IMR-90 (cell line): ENCODE results near the gene IFI35. TPM values are rescaled to one million over a fixed set of nuclear protein-coding genes. Genes with fewer than 3 reads are reported as not detected.

Experiments used
- ATAC-seq: fragments of 200-7000 bp; cut with Tn5 transposase; 2 replicates; pipeline ENCODE4 v1.9.1; 2020; ENCODE audit warnings: low read depth, mild to moderate bottlenecking, moderate library complexity
- BruUV-seq: library from RNA; stranded (reverse); fragments of 400-500 nt; replicated peaks from 2 replicates; lab custom pipeline; 2021; lab: Mats Ljungman, UMichigan
- CTCF ChIA-PET: fragments of 300-600 bp; formaldehyde crosslinking; extraction: SDS; loops from one replicate; lab custom pipeline; 2021; ENCODE audit warnings: antibody characterized with exemption; lab: Yijun Ruan, JAX
- POLR2A ChIA-PET: fragments of 300-600 bp; sonication (Branson Sonifier 250); formaldehyde crosslinking; loops from one replicate; lab custom pipeline; 2022; ENCODE audit warnings: antibody characterized with exemption; ENCODE audit not compliant: unreplicated experiment; lab: Charles Lee
- DNase-seq: peaks from one replicate; pipeline ENCODE4 v3.0.0; 2013
- H2AFZ ChIP-seq: replicated peaks from 2 replicates; pipeline ENCODE3; 2013; ENCODE audit warnings: low read length, mild to moderate bottlenecking; ENCODE audit not compliant: poor library complexity
- H2AK5ac ChIP-seq: 2 replicates; pipeline ENCODE4 v1.6.1; 2013; ENCODE audit warnings: low read depth, low read length, inconsistent platforms
- H2AK9ac ChIP-seq: replicated peaks from 2 replicates; pipeline ENCODE3; 2013; ENCODE audit warnings: mild to moderate bottlenecking, low read depth, low read length, moderate library complexity; ENCODE audit not compliant: poor library complexity
- H2BK120ac ChIP-seq: 2 replicates; pipeline ENCODE4 v1.6.1; 2013; ENCODE audit warnings: low read depth, low read length, inconsistent platforms
- H2BK15ac ChIP-seq: 3 replicates; pipeline ENCODE4 v1.6.1; 2013; ENCODE audit warnings: low read depth, low read length, inconsistent platforms
- H2BK20ac ChIP-seq: 2 replicates; pipeline ENCODE4 v1.6.1; 2013; ENCODE audit warnings: low read depth, mild to moderate bottlenecking, inconsistent platforms, low read length, moderate library complexity
- H2BK5ac ChIP-seq: 2 replicates; pipeline ENCODE4 v1.6.1; 2013; ENCODE audit warnings: mild to moderate bottlenecking, low read depth, low read length, inconsistent platforms; ENCODE audit not compliant: poor library complexity, severe bottlenecking
- H3K14ac ChIP-seq: replicated peaks from 2 replicates; pipeline ENCODE4 v1.6.1; 2013; ENCODE audit warnings: low read depth, low read length, inconsistent platforms
- H3K18ac ChIP-seq: 2 replicates; pipeline ENCODE4 v1.6.1; 2013; ENCODE audit warnings: low read depth, low read length, control low read depth
- H3K23ac ChIP-seq: 2 replicates; pipeline ENCODE4 v1.6.1; 2013; ENCODE audit warnings: low read depth, low read length, inconsistent platforms
- H3K27ac ChIP-seq: 2 replicates; pipeline ENCODE4 v1.5.1; 2013; ENCODE audit warnings: mild to moderate bottlenecking, control low read depth, low read length; ENCODE audit not compliant: insufficient read depth
- H3K27me3 ChIP-seq: 2 replicates; pipeline ENCODE4 v1.6.1; 2013; ENCODE audit warnings: low read length; ENCODE audit not compliant: control insufficient read depth, insufficient read depth
- H3K36me3 ChIP-seq: 2 replicates; pipeline ENCODE4 v1.6.1; 2013; ENCODE audit warnings: low read length, mixed read lengths; ENCODE audit not compliant: control insufficient read depth, insufficient read depth
- H3K4ac ChIP-seq: 2 replicates; pipeline ENCODE4 v1.6.1; 2013; ENCODE audit warnings: low read depth, low read length, inconsistent platforms
- H3K4me1 ChIP-seq: 2 replicates; pipeline ENCODE4 v1.6.1; 2013; ENCODE audit warnings: low read length, mixed read lengths; ENCODE audit not compliant: control insufficient read depth, insufficient read depth
- H3K4me2 ChIP-seq: 2 replicates; pipeline ENCODE4 v1.6.1; 2013; ENCODE audit warnings: low read depth, mild to moderate bottlenecking, control low read depth, low read length, moderate library complexity
- H3K4me3 ChIP-seq: 2 replicates; pipeline ENCODE4 v1.5.1; 2013; ENCODE audit warnings: low read depth, mild to moderate bottlenecking, control low read depth, low read length, moderate library complexity; ENCODE audit not compliant: insufficient read depth
- H3K56ac ChIP-seq: 2 replicates; pipeline ENCODE4 v1.6.1; 2013; ENCODE audit warnings: low read length, inconsistent platforms; ENCODE audit not compliant: insufficient read depth; ENCODE audit errors: extremely low read depth
- H3K79me1 ChIP-seq, 2 experiments: 2 replicates each; pipeline ENCODE4 v1.6.1; 2013; ENCODE audit warnings: low read length in 2 of 2, inconsistent platforms in 1 of 2, low read depth in 1 of 2
- H3K9ac ChIP-seq: 2 replicates; pipeline ENCODE4 v1.6.1; 2013; ENCODE audit warnings: low read depth, low read length, control low read depth
- H3K9me1 ChIP-seq: 2 replicates; pipeline ENCODE4 v1.6.1; 2013; ENCODE audit warnings: low read length, inconsistent platforms; ENCODE audit not compliant: insufficient read depth
- H3K9me3 ChIP-seq: 2 replicates; pipeline ENCODE4 v1.6.1; 2013; ENCODE audit warnings: low read length; ENCODE audit not compliant: control insufficient read depth, insufficient read depth
- H4K20me1 ChIP-seq: 2 replicates; pipeline ENCODE4 v1.6.1; 2013; ENCODE audit warnings: low read length, inconsistent platforms; ENCODE audit not compliant: insufficient read depth
- H4K5ac ChIP-seq: 2 replicates; pipeline ENCODE4 v1.6.1; 2013; ENCODE audit warnings: mild to moderate bottlenecking, low read depth, low read length, control low read depth
- H4K8ac ChIP-seq, 2 experiments: 2 replicates each; pipeline ENCODE4 v1.6.1; 2013; ENCODE audit warnings: low read depth in 2 of 2, low read length in 2 of 2, control low read depth in 1 of 2, inconsistent platforms in 1 of 2
- H4K91ac ChIP-seq: 2 replicates; pipeline ENCODE4 v1.6.1; 2013; ENCODE audit warnings: low read depth, low read length, inconsistent platforms; ENCODE audit not compliant: insufficient read depth
- CEBPB ChIP-seq: IDR thresholded peaks from 2 replicates; pipeline ENCODE4 v1.6.1; 2012; ENCODE audit warnings: low read depth, low read length, improper control_type of control experiment
- FOS ChIP-seq: fragments of 150-350 bp; IDR thresholded peaks from 2 replicates; pipeline ENCODE4 v1.6.1; 2016; ENCODE audit warnings: low read depth, low read length
- RAD21 ChIP-seq: IDR thresholded peaks from 2 replicates; pipeline ENCODE4 v1.6.1; 2012; ENCODE audit warnings: low read length, improper control_type of control experiment
- RCOR1 ChIP-seq: IDR thresholded peaks from 2 replicates; pipeline ENCODE4 v1.6.1; 2012; ENCODE audit warnings: mild to moderate bottlenecking, low read length, improper control_type of control experiment; ENCODE audit not compliant: insufficient replicate concordance
- RFX5 ChIP-seq: IDR thresholded peaks from 2 replicates; pipeline ENCODE4 v1.8.0; 2012; ENCODE audit warnings: low read depth, mild to moderate bottlenecking, low read length, moderate library complexity
- WGBS, 2 experiments: methylation state at CpG; one replicate each; pipeline versions ENCODE4 v1.1.5 to v1.1.7; 2013; ENCODE audit warnings: missing lambda C conversion rate in 2 of 2; ENCODE audit not compliant: insufficient read length in 1 of 2; ENCODE audit errors: extremely low coverage in 2 of 2; 5-methylcytosine and 5-hydroxymethylcytosine counted together
- dilution Hi-C: fragments of 300-500 bp; cut with HindIII; formaldehyde crosslinking; loops from one replicate; pipeline ENCODE4 v1.14.3; 2018; ENCODE audit warnings: low sequenced_read_pairs; ENCODE audit not compliant: unreplicated experiment
- in situ Hi-C: fragments of 300-500 bp; cut with MboI; formaldehyde crosslinking; loops from 3 replicates; pipeline ENCODE4 v1.14.3; 2019; ENCODE audit warnings: low sequenced_read_pairs, inconsistent platforms, mixed read lengths
- intact Hi-C: fragments of 100-400 bp; cut with micrococcal nuclease; formaldehyde crosslinking; loops from 2 replicates; pipeline ENCODE4 v1.10.0; 2022
- polyA plus RNA-seq, 3 experiments: library from polyadenylated mRNA; depleted of rRNA; stranded (reverse); fragments of >200 nt; gene quantifications; 2 replicates each; pipeline ENCODE4 v1.2.3, GENCODE V29; 2012; ENCODE audit warnings: low replicate concordance in 1 of 3
- total RNA-seq: library from RNA; depleted of rRNA; stranded (reverse); fragments of >200 nt; gene quantifications from 2 replicates; pipeline ENCODE4 v1.2.3, GENCODE V29; 2012
- TF ChIP-seq, protein P1 (sequence below): fragments of 150-350 bp; IDR thresholded peaks from 2 replicates; pipeline ENCODE4 v1.6.1; 2017; ENCODE audit warnings: mild to moderate bottlenecking, antibody characterized with exemption, low read length, low read depth

Gene IFI35
- total and polyA plus RNA-seq, 2 of the 4 experiments (the other 2 are of a cell fraction), result 15.8 to 17.0 TPM

DNA sequence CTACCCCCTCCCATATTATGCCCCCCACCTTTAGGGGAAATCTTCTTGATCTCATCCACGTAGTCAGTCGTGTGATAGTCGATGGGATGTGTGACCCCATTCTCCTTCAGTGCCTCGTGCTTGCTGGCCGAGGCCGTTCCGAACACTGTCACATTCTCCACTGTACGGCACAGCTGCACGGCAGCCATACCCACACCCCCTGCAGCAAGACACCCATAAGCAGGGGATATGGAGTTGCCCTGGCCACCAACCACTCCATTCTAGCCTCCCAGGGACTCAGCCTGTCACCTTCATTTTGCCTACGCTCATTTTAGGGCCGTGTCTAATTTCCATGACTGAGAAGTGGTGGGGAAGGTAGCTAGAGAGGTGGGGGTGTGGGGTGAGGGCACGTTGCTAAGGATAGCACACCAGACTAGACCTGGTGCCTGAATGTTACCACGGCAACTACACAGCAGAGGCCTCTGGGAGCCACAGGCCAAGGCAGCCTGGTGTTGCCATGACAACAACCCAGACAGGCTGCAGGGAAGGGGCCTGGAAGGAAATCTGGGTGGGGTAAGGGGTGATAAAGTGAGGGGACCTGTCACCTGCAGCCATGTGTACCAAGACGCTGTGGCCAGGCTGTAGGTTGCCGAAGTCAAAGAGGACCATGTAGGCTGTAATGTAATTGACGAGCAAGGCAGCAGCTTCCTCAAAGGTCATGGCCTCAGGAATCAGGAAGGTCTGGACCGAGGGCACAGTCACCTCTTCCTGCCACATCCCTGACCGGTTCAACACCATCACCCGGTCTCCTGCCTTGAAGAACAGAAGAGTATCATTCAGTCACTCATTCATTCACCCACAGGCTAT is 11.6 kb downstream of the IFI35 start:
- CTCF ChIA-PET, result no interaction called here
- no peak for ATAC-seq
- no peak overlapping the region for H3K27ac ChIP-seq
- TF ChIP-seq, protein P1, sequence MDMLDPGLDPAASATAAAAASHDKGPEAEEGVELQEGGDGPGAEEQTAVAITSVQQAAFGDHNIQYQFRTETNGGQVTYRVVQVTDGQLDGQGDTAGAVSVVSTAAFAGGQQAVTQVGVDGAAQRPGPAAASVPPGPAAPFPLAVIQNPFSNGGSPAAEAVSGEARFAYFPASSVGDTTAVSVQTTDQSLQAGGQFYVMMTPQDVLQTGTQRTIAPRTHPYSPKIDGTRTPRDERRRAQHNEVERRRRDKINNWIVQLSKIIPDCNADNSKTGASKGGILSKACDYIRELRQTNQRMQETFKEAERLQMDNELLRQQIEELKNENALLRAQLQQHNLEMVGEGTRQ, result no peak
- TF ChIP-seq RCOR1 (no peak), CEBPB (no peak), FOS (no peak), RFX5 (no peak), RAD21 (no peak)
- H3K9me3 ChIP-seq, result no peaks in the 10 kb centered on the region
- H4K8ac ChIP-seq, result no peak overlapping the region
- no peak overlapping the region for H3K4me3 ChIP-seq
- H3K79me1 ChIP-seq, result peaks cover 15 to 66% of the 10 kb centered on the region in 2 experiments; a peak in 3 of 4 replicates
- H3K9me1 ChIP-seq, result peaks cover 27% of the 10 kb centered on the region
- no peak overlapping the region for H2AFZ ChIP-seq
- no peaks in the 10 kb centered on the region for H3K27me3 ChIP-seq
- peaks cover 52% of the 10 kb centered on the region for H3K36me3 ChIP-seq
- no peak overlapping the region for H4K91ac ChIP-seq
- POLR2A ChIA-PET, result no interaction called here
- H2BK5ac ChIP-seq, result no peak overlapping the region
- no peak overlapping the region for H4K5ac ChIP-seq
- no peak overlapping the region for H3K18ac ChIP-seq
- H2BK20ac ChIP-seq, result no peak overlapping the region
- no peak overlapping the region for H3K9ac ChIP-seq
- H2AK5ac ChIP-seq, result no peak overlapping the region
- no peak overlapping the region for H3K56ac ChIP-seq
- H2BK120ac ChIP-seq, result no peak overlapping the region
- intact Hi-C loops (no loop called here), in situ Hi-C loops (no loop called here), dilution Hi-C loops (no loop called here)
- H3K4ac ChIP-seq, result no peak overlapping the region
- H2BK15ac ChIP-seq, result no peak overlapping the region
- no peak for DNase-seq
- H3K23ac ChIP-seq, result peak overlapping the region; percentile 45
- H2AK9ac ChIP-seq, result peak overlapping the region; percentile 50
- no peak overlapping the region for H3K4me2 ChIP-seq
- no peak overlapping the region for H3K14ac ChIP-seq
- 74% methylated on average over 4 of the region's 19 CpGs; no CpG with 5 or more reads in 1 of the 2 experiments for WGBS, 2 experiments
- H3K4me1 ChIP-seq, result peaks cover 12% of the 10 kb centered on the region
- no TSS peak for BruUV-seq
- peaks cover 32% of the 10 kb centered on the region; the same call in 1 of the 2 replicates for H4K20me1 ChIP-seq
